HUES48 (cell line): ENCODE results near the gene GTF2F2.
A peak's percentile ranks its signal among the peaks of the same experiment; 100 is the strongest.

Experiments used
- H3K27ac ChIP-seq: one replicate; pipeline ENCODE4 v1.7.0; 2013; ENCODE audit warnings: low read depth, low read length, inconsistent platforms
- H3K27me3 ChIP-seq: 2 replicates; pipeline ENCODE4 v1.6.1; 2013; ENCODE audit warnings: mild to moderate bottlenecking, low read length; ENCODE audit not compliant: control insufficient read depth, insufficient read depth
- H3K36me3 ChIP-seq: 2 replicates; pipeline ENCODE4 v1.6.1; 2013; ENCODE audit warnings: low read length; ENCODE audit not compliant: control insufficient read depth, insufficient read depth
- H3K4me1 ChIP-seq: 2 replicates; pipeline ENCODE4 v1.6.1; 2013; ENCODE audit warnings: mild to moderate bottlenecking, low read length; ENCODE audit not compliant: control insufficient read depth, insufficient read depth
- H3K4me3 ChIP-seq: 2 replicates; pipeline ENCODE4 v1.5.1; 2013; ENCODE audit warnings: mild to moderate bottlenecking, low read depth, low read length
- H3K9ac ChIP-seq: 2 replicates; pipeline ENCODE4 v1.6.1; 2013; ENCODE audit warnings: mild to moderate bottlenecking, low read depth, low read length, moderate library complexity
- H3K9me3 ChIP-seq: 2 replicates; pipeline ENCODE4 v1.6.1; 2013; ENCODE audit warnings: low read length; ENCODE audit not compliant: control insufficient read depth, insufficient read depth

GTF2F2 gene

GRCh38 chr13:45327253-45327955 is 207.1 kb downstream of the GTF2F2 start:
- Histone ChIP-seq H3K9me3 (no peaks in the 10 kb centered on the region), H3K27me3 (no peaks in the 10 kb centered on the region), H3K9ac (no peak overlapping the region), H3K36me3 (no peaks in the 10 kb centered on the region), H3K4me3 (no peak overlapping the region), H3K4me1 (peaks cover 3% of the 10 kb centered on the region; the same call in 1 of the 2 replicates), H3K27ac (no peak overlapping the region)

GRCh38 chr13:45328661-45329111 is 208.4 kb downstream of the GTF2F2 start:
- Histone ChIP-seq H3K36me3 (no peaks in the 10 kb centered on the region), H3K9ac (no peak overlapping the region), H3K27me3 (no peaks in the 10 kb centered on the region), H3K4me1 (peaks cover 3% of the 10 kb centered on the region; the same call in 1 of the 2 replicates), H3K4me3 (no peak overlapping the region), H3K9me3 (no peaks in the 10 kb centered on the region), H3K27ac (no peak overlapping the region)

DNA sequence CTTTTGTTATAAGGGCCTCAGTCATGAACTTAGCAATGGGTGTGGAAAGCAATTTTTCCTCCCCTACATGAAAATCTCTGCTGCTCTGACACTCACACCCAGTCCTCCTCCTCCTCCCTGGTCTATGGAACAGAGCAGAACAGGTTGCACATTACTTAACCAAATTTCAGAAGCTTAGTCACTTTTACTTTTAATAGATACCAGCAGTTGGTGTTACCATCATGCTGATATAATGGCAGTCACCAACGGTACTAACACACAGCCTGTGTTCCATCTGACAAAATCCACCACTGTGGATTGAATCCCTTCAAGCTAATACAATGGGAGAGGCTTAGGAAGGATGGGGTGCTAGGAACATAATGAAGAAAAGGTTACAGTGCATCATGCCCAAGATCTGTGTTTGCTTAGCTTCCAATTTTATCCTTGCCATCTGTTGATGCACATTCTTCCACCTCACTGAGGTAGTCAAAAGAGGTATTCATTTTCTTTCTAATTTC is 210.9 kb downstream of the GTF2F2 start:
- no peaks in the 10 kb centered on the region for H3K9me3 ChIP-seq
- peaks cover 21% of the 10 kb centered on the region for H3K36me3 ChIP-seq
- peaks cover 3% of the 10 kb centered on the region; the same call in 1 of the 2 replicates for H3K4me1 ChIP-seq
- no peaks in the 10 kb centered on the region for H3K27me3 ChIP-seq
- no peak overlapping the region for H3K9ac ChIP-seq
- H3K4me3 ChIP-seq = no peak overlapping the region
- no peak overlapping the region for H3K27ac ChIP-seq

GRCh38 chr13:45331692-45332035 is 211.4 kb downstream of the GTF2F2 start:
- Histone ChIP-seq H3K36me3 (peaks cover 26% of the 10 kb centered on the region), H3K4me1 (peaks cover 3% of the 10 kb centered on the region; the same call in 1 of the 2 replicates), H3K27ac (peak overlapping the region; percentile 7), H3K4me3 (no peak overlapping the region), H3K9ac (no peak overlapping the region), H3K27me3 (no peaks in the 10 kb centered on the region), H3K9me3 (no peaks in the 10 kb centered on the region)

- Histone ChIP-seq H3K36me3 (peaks cover 32% of the 10 kb centered on the region), H3K27ac (peak overlapping the region; percentile 16), H3K9me3 (no peaks in the 10 kb centered on the region), H3K4me1 (peaks cover 3% of the 10 kb centered on the region; the same call in 1 of the 2 replicates), H3K9ac (no peak overlapping the region), H3K4me3 (no peak overlapping the region), H3K27me3 (no peaks in the 10 kb centered on the region)
These were observed 211.9 kb downstream of the GTF2F2 start for GRCh38 chr13:45332036-45332830.

DNA sequence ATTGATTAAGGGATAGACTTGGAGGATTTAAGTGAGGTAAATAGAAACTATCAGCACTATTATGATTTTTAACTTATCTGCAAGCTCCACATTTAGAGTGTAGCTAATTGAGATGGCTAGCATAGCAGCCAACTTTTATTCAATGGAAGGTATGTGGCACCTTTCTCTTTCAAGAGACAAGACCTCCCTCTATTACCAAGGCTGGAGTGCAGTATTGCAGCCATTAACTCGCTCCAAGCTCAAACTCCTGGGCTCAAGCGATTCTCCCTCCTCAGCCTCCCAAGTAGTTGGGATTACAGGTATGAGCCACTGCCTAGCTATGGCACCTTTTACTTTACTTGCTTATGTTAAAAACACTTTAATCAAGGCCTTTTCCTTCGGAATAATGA is 212.5 kb downstream of the GTF2F2 start:
- Histone ChIP-seq H3K27me3 (no peaks in the 10 kb centered on the region), H3K36me3 (peaks cover 38% of the 10 kb centered on the region), H3K4me3 (no peak overlapping the region), H3K9ac (no peak overlapping the region), H3K4me1 (peaks cover 3% of the 10 kb centered on the region; the same call in 1 of the 2 replicates), H3K27ac (peak overlapping the region; percentile 16), H3K9me3 (no peaks in the 10 kb centered on the region)

DNA sequence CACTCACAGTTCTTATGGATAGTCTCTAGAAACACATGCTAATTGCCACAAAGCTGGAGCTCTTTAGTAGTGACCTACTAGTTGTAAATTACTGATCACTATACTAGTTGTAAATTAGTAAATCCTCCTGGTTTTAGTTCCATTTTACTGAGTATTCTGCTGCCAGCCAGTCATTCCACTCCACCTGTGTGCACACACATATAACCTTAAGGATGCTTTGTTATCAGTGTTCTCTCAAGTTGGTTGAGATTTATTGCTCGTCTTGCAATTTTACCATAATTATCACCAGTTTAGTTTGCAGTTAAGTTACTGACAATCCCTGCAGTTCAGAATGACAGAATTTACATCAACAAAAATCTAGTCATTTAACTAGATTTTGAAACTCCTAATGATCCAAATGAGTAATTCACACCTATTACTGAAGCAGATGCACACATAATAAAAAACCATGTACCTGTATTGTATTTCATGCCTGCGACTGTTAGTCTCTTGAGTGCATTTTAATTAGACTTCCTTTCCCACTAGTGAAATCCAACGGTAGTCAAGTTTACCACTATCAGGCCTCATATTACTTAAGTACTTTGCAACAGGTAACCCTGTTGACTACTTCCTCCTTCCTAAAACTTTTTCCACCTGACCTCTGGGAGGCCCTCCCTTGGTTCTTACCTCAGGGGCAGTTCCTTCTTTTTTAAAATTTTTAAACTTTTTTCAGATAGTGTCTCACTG is 213.1 kb downstream of the GTF2F2 start:
- Histone ChIP-seq H3K27me3 (no peaks in the 10 kb centered on the region), H3K27ac (peak overlapping the region; percentile 16), H3K9me3 (no peaks in the 10 kb centered on the region), H3K9ac (no peak overlapping the region), H3K4me3 (no peak overlapping the region), H3K4me1 (peaks cover 3% of the 10 kb centered on the region; the same call in 1 of the 2 replicates), H3K36me3 (peaks cover 44% of the 10 kb centered on the region)
